ENCODE data around the gene WRAP53. TPM values are rescaled to one million over a fixed set of nuclear protein-coding genes. Genes with fewer than 3 reads are reported as not detected.

WRAP53 gene
- total RNA-seq, 4 donors from 2014 or later = 3.5 to 6.8 (median 4.3) TPM

DNA sequence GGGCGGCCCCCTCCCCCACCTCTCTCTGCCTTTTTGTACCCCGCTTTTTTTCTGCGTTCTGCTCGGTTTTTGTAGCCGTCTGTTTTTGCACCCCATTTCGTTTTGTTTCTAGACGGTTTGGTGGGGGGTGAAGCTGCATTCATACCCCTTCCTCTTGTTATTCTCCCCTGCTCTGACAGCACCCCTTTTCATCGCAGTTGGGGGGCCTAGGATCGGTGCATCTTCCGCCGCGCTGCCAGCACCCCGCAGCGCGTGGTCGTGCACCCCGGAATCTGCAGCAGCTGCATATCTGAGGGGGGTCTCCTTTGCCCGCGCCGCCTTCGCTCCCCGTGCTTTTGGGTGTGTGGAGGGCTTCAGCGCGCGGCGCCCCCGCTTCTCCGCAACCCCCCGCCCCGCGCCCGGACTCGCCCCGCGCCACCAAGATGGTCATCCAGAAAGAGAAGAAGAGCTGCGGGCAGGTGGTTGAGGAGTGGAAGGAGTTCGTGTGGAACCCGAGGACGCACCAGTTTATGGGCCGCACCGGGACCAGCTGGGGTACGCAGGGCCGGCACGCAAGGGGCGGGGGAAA lies 37.1 kb upstream of the WRAP53 start:
- TF ChIP-seq, protein P1, sequence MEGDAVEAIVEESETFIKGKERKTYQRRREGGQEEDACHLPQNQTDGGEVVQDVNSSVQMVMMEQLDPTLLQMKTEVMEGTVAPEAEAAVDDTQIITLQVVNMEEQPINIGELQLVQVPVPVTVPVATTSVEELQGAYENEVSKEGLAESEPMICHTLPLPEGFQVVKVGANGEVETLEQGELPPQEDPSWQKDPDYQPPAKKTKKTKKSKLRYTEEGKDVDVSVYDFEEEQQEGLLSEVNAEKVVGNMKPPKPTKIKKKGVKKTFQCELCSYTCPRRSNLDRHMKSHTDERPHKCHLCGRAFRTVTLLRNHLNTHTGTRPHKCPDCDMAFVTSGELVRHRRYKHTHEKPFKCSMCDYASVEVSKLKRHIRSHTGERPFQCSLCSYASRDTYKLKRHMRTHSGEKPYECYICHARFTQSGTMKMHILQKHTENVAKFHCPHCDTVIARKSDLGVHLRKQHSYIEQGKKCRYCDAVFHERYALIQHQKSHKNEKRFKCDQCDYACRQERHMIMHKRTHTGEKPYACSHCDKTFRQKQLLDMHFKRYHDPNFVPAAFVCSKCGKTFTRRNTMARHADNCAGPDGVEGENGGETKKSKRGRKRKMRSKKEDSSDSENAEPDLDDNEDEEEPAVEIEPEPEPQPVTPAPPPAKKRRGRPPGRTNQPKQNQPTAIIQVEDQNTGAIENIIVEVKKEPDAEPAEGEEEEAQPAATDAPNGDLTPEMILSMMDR (IDR thresholded peaks at IDR 0.05) = no peak
- DNase-seq (ENCODE audit: low spot score) (no peak), ATAC-seq (ENCODE audit: low FRiP score) (no peak)

DNA sequence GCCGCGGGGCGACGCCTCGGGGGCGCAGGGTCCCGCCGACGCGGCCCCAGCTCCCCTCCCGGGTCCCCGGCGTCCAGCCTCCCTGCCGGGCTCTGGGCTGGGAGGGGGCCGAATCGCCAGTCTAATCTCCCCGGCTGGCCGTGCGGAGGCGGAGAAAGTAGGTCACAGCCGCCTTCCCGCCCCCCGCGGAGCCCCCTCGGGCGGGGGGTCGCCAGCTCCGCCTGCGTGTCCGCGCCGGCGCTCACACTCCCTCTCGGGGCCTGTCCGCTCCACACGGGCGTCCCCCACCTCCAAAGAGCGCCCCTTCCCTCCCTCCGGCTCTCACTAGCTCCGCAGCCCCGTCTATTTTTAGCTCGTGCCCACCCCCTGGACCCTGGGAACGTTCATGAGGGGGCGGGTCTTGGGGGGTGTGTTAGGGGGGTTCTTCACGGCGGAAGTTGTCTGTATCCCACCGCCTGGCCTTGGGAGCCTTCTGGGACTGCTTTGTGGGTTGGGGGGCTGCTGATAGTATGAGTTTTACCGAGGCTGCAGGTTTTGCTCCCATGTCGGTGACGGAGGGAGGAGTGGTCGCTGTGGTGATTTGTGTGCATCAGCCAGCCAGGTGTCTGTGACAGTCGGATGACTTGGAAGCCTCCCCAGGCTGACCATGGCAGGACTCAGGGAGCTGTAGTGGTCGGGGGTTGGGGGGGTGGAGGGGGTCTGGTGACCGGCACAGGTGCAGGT lies 36.5 kb upstream of the WRAP53 start:
- ATAC-seq (ENCODE audit: low FRiP score) = no peak
- no peak for DNase-seq (ENCODE audit: low spot score)
- TF ChIP-seq, protein P1 (IDR thresholded peaks at IDR 0.05) = no peak

DNA sequence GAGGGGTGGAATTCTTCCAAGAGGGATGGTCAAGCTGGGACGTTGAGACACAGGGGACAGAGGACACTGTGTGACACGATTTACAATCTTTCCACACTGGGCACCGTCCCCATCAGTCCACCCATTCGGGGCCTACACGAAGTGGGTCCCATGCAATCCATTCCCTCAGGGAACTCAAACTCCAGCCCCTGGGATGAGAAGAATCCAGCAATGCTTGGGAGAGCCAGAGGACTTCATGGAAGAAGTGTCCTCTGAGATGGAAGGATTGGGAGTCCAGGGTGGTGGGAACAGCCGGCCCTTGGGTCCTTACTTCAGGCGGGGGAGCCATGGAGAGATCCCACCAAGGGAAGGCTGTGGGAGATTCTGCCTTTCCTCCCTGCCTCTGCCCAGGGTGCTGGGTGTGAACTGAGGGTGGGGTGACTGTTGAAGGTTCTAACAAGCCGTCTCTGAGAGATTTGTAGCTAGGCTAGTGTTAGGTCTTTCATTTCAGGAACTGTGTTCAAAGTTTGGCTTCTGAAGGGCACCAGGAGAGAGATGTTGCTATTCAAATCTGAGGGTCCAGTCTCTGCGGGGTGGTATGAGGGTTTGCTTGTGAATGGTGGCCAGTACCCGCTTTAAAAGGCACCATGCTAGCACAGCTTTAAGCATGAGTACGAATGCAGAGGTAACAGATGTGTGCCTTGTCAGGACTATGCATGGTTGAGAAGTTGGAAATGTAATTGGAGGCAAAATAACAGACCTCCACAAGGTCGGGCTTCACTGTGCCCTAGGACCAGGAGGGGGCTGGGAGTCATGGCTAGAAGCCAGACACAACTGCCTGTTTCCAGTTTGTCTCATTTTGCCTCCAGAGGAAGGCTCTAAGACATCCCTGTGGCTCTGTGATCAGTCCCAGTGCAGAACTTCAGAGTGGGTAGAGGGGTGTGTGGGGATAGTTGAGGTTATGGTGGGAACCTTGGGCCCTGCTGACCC lies 35.6 kb upstream of the WRAP53 start:
- ATAC-seq (ENCODE audit: low FRiP score) (no peak), DNase-seq (ENCODE audit: low spot score) (no peak)
- TF ChIP-seq, protein P1 (IDR thresholded peaks at IDR 0.05) = no peak

DNA sequence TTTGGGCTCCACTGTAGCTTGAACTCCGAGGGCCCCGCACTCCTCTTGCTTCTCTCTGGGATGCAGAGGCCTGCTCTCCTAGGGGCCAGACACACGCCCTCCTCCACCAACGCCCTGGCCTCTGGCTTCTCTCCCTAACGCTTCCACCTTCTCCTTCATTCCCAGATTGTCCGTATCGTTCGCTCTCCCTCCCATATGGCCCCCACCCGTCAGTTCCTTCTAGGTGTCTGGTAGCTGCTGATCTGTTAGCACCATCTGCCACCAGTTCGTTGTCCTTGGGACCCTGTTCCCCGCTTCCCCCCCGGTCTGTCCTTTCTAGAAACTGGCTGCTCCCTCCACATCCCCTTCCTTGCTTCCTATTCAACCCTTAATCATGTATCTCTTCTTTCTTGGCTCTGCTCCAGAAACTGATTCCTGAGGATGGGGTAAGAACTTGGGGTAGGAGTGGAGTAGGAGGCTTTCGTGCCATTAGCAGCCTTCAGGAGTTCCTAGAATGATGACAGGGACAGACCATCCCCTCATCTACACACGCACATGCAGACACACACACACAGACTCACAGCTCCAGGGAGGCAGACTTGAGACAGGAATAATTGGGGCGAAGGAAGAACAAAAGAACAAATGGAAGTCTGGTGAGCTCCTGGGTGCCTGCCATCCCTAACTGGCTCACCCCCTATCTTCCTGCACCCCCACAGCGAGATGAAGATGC lies 33.3 kb upstream of the WRAP53 start:
- no peak for DNase-seq (ENCODE audit: low spot score)
- TF ChIP-seq, protein P1 (IDR thresholded peaks at IDR 0.05) = no peak
- no peak for ATAC-seq (ENCODE audit: low FRiP score)

DNA sequence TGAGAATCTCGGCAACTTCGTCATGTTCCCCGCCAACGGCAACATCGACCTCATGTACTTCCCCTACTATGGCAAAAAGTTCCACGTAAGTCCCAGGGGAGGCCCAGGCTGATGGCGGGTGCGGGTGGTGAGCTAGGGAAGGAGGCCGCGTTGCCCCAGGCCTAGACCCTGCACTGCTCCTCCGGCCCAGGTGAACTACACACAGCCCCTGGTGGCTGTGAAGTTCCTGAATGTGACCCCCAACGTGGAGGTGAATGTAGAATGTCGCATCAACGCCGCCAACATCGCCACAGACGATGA lies 32.8 kb upstream of the WRAP53 start:
- TF ChIP-seq, protein P1 (IDR thresholded peaks at IDR 0.05) = no peak
- ATAC-seq (ENCODE audit: low FRiP score) = no peak
- DNase-seq (ENCODE audit: low spot score) = no peak

DNA sequence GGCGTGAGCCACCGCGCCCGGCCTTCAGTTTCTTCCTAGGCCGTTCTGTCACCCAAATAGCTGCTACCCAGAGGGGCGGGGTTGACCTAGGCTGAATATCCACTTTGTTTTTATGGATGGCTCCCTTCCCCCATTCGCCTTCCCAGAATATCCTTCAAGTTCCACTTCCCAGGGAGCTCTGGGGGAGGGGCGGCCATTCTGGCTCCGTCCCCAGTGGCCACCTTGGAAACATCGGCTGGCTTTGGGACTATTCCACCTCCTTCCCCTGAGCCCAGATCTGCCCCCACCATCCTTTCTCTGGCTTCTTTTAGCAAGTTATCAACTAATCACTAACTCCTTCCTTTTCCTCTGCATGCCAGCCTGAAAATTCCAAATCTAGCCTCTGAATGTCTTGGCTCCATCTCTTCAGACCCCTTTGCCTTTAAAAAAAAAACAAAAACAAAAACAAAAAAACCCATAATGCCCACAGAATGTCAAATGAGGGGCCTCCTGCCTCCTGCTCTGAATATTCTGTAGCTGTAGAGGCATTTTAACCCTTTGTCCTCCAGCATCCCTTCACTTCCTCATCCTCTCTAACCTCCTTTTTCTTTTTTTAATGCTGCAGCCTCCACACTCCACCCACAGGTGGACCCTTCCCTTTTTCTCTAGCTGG lies 31.2 kb upstream of the WRAP53 start:
- DNase-seq (ENCODE audit: low spot score) (no peak), ATAC-seq (ENCODE audit: low FRiP score) (no peak)
- TF ChIP-seq, protein P1 (IDR thresholded peaks at IDR 0.05) = no peak
